ENCODE results near the gene MOB3B.
A peak's percentile ranks its signal among the peaks of the same experiment; 100 is the strongest.

The MOB3B gene

GRCh38 chr9:27548055-27548741 lies 18.6 kb upstream of the MOB3B start:
- TF ChIP-seq, protein P1, sequence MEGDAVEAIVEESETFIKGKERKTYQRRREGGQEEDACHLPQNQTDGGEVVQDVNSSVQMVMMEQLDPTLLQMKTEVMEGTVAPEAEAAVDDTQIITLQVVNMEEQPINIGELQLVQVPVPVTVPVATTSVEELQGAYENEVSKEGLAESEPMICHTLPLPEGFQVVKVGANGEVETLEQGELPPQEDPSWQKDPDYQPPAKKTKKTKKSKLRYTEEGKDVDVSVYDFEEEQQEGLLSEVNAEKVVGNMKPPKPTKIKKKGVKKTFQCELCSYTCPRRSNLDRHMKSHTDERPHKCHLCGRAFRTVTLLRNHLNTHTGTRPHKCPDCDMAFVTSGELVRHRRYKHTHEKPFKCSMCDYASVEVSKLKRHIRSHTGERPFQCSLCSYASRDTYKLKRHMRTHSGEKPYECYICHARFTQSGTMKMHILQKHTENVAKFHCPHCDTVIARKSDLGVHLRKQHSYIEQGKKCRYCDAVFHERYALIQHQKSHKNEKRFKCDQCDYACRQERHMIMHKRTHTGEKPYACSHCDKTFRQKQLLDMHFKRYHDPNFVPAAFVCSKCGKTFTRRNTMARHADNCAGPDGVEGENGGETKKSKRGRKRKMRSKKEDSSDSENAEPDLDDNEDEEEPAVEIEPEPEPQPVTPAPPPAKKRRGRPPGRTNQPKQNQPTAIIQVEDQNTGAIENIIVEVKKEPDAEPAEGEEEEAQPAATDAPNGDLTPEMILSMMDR (IDR thresholded peaks at IDR 0.05): peak; percentile 53
- Mint-ChIP-seq H3K27me3 (ENCODE audit: low read depth, poor library complexity) (no peaks in the 10 kb centered on the region), H3K4me1 (peaks cover 1% of the 10 kb centered on the region), H3K36me3 (ENCODE audit: low read depth) (peaks cover 44% of the 10 kb centered on the region), H3K27ac (peak overlapping the region; percentile 19), H3K4me3 (no peak overlapping the region), H3K9me3 (peaks cover 5% of the 10 kb centered on the region)
- no peak for DNase-seq

DNA sequence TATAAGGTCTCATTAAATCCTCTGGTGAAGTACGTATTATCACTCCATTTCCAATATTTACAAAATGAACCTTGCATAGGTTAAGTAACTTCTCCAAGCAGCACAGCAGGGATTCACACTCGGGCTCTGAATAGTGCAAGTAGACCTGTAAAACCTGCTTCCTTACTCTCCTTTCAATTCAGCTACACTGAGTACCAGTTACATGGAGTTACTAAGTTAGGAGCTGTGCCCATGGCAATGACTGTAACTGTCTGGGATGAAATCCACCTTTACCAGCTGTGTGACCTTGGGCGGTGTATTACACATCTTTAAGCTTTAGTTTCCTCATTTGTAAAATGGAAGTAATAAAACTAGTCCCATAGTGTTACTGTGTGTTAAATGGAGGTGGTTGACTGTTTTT lies 15.9 kb upstream of the MOB3B start:
- Mint-ChIP-seq H3K36me3 (ENCODE audit: low read depth) (peaks cover 49% of the 10 kb centered on the region), H3K4me1 (peaks cover 20% of the 10 kb centered on the region), H3K27me3 (ENCODE audit: low read depth, poor library complexity) (no peaks in the 10 kb centered on the region), H3K27ac (no peak overlapping the region), H3K9me3 (peaks cover 7% of the 10 kb centered on the region), H3K4me3 (no peak overlapping the region)
- TF ChIP-seq, protein P1 (IDR thresholded peaks at IDR 0.05): no peak
- no peak for DNase-seq

DNA sequence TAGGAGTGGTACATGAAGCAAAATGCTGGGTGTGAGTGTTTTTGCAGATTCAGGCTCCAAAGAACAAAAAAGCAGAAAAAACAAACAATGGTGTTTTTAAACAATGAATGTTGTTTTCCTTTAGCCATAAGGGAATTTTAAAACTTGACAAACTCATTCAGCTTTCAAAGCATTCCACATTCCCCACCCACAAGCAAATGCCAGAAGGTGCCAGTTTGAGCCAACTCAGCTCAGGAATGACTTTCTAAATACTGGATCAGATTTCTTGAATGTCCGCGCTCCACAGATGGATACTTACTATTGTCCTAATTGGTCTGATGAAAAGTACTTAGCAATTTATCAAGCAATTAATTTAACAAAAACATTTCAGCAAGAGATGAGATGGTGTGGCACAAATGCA lies 12.9 kb upstream of the MOB3B start:
- Mint-ChIP-seq H3K4me1 (peaks cover 36% of the 10 kb centered on the region), H3K27me3 (ENCODE audit: low read depth, poor library complexity) (no peaks in the 10 kb centered on the region), H3K27ac (no peak overlapping the region), H3K4me3 (no peak overlapping the region), H3K36me3 (ENCODE audit: low read depth) (peaks cover 49% of the 10 kb centered on the region), H3K9me3 (peaks cover 7% of the 10 kb centered on the region)
- no peak for DNase-seq
- TF ChIP-seq, protein P1 (IDR thresholded peaks at IDR 0.05): no peak

DNA sequence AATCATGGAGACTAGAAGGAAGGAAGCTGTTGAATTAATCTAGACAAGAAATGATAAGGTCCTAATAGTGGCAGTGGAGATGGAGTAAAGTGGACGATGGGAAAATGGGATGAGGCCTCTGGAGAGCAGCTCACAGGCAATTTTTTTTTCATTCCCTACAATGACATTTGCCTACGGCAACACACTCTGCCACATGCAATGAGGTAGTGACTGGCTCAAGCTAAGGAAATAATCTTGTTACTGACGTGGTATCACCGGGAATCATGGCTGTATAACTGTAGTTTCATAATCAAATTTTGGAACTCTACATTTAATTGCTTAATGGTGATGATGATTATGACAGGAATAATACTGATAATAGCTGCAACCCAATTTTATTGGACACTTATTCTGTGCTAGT lies 12.1 kb upstream of the MOB3B start:
- TF ChIP-seq, protein P1 (IDR thresholded peaks at IDR 0.05): no peak

DNA sequence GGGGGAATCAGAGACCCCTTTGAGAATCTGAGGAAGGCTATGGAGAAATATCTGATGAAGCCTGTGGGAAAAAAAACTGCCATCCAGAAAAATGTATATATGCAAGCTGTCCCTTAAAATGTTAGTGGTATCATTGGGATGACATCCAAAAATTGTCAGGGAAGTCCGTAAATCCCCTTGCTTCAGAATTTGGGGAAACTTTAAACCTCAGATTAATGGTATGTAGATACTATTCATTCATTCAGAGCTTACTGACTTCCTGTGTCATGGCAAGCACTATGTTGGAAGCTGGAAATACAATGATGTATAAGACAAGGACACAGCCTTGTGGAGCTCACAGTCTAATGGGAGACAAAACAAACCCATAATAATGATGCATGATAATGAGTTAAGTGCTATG lies 10.9 kb upstream of the MOB3B start:
- TF ChIP-seq, protein P1 (IDR thresholded peaks at IDR 0.05): no peak
- Mint-ChIP-seq H3K9me3 (peaks cover 7% of the 10 kb centered on the region), H3K4me3 (no peak overlapping the region), H3K27ac (no peak overlapping the region), H3K4me1 (peaks cover 54% of the 10 kb centered on the region), H3K36me3 (ENCODE audit: low read depth) (peaks cover 50% of the 10 kb centered on the region), H3K27me3 (ENCODE audit: low read depth, poor library complexity) (no peaks in the 10 kb centered on the region)
- DNase-seq: no peak

More for the DNA sequence above, 12.1 kb upstream of the MOB3B start:
- Mint-ChIP-seq H3K9me3 (peaks cover 7% of the 10 kb centered on the region), H3K36me3 (ENCODE audit: low read depth) (peaks cover 49% of the 10 kb centered on the region), H3K4me3 (no peak overlapping the region), H3K4me1 (peaks cover 43% of the 10 kb centered on the region), H3K27me3 (ENCODE audit: low read depth, poor library complexity) (no peaks in the 10 kb centered on the region), H3K27ac (no peak overlapping the region)
- no peak for DNase-seq

Data from nephron progenitor cell (in vitro differentiated cells).